Measurements from ENCODE around the gene ZNF654.

- TF ChIP-seq CTCF (IDR thresholded peaks at IDR 0.05; ENCODE audit: poor library complexity) (no peak), EZH2phosphoT487 (IDR thresholded peaks at IDR 0.05; ENCODE audit: low read depth, severe bottlenecking, unreplicated experiment) (no peak), EZH2 (IDR thresholded peaks at IDR 0.05; ENCODE audit: borderline replicate concordance) (no peak)
Observed at GRCh38 chr3:88191872-88192409, 132.9 kb downstream of the ZNF654 start.
